Fibroblast of villous mesenchyme (primary cell): Measurements from ENCODE around the gene MADD. TPM values are rescaled to one million over a fixed set of nuclear protein-coding genes. Genes with fewer than 3 reads are reported as not detected.

Experiments used
- DNase-seq: peaks from one replicate; pipeline ENCODE4 v3.0.0-alpha.2; 2010; ENCODE audit warnings: low read depth
- H3K4me3 ChIP-seq: 2 replicates; pipeline ENCODE4 v1.5.1; 2011; ENCODE audit warnings: low read depth, mild to moderate bottlenecking, low read length
- total RNA-seq: library from RNA; depleted of rRNA; stranded (reverse); fragments of >200 nt; gene quantifications from 2 replicates; pipeline ENCODE4 v1.2.3, GENCODE V29; 2012
- TF ChIP-seq, protein P1 (sequence below): IDR thresholded peaks from 2 replicates; pipeline ENCODE4 v1.5.1; 2012; ENCODE audit warnings: low read depth, mild to moderate bottlenecking, low read length; ENCODE audit not compliant: insufficient read depth

MADD gene
- total RNA-seq, 1 donor: 27.2 TPM

DNA sequence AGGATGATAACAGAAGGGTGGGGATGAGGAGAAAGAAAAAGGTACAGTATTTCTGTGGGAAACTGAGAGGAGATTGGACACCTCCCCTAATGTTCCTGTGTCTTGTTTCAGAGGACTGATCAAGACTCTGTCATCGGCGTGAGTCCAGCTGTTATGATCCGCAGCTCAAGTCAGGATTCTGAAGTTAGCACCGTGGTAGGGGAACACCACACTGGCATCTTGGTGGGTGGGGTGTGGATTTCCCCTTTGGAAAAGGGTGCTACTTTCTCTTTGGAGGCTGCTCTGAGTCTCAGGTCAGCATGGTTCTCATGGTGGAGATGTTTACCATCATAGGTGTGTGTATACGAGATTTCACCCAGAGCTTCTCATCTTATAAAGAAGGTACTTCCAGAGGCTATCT lies 25.5 kb downstream of the MADD start:
- H3K4me3 ChIP-seq: no peak overlapping the region
- TF ChIP-seq, protein P1, sequence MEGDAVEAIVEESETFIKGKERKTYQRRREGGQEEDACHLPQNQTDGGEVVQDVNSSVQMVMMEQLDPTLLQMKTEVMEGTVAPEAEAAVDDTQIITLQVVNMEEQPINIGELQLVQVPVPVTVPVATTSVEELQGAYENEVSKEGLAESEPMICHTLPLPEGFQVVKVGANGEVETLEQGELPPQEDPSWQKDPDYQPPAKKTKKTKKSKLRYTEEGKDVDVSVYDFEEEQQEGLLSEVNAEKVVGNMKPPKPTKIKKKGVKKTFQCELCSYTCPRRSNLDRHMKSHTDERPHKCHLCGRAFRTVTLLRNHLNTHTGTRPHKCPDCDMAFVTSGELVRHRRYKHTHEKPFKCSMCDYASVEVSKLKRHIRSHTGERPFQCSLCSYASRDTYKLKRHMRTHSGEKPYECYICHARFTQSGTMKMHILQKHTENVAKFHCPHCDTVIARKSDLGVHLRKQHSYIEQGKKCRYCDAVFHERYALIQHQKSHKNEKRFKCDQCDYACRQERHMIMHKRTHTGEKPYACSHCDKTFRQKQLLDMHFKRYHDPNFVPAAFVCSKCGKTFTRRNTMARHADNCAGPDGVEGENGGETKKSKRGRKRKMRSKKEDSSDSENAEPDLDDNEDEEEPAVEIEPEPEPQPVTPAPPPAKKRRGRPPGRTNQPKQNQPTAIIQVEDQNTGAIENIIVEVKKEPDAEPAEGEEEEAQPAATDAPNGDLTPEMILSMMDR: no peak

DNA sequence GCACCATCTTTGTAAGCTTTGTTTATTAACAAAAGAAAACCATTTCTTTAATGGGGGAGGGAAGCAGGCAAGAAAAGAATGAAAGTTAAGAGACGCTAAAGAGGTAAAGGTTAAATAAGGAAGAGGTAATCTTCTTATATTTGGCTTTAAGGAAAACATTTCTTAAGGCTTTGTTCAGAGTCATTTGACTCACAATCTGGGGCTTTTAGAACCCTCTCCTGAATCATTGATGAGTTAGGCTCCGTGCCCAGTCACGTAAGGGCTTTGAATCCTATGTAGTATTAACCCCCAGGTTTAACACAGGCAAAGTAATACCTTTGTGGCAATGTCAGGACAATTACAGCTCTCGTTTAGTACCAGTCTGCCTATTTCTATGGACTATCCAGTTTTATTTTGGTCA lies 26.1 kb downstream of the MADD start:
- H3K4me3 ChIP-seq: no peak overlapping the region
- no peak for DNase-seq
- TF ChIP-seq, protein P1: no peak

More for the DNA sequence above, 25.5 kb downstream of the MADD start:
- DNase-seq: no peak

DNA sequence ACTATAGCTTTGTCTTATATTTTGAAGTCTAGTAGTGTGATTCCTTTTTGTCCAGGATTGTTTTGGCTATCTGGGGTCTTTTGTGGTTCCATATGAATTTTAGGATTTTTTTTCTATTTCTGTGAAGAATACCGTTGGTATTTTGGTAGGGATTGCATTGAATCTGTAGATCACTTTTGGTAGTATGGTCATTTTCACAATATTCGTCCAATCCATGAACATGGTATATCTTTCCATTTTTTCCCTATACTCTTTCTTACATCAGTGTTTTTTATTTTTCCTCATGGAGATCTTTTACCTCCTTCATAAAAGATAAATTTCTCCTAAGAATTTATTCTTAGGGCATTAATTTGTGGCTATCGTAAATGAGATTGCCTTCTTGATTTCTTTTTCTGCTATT lies 29.1 kb downstream of the MADD start:
- TF ChIP-seq, protein P1: no peak
- no peak for DNase-seq

DNA sequence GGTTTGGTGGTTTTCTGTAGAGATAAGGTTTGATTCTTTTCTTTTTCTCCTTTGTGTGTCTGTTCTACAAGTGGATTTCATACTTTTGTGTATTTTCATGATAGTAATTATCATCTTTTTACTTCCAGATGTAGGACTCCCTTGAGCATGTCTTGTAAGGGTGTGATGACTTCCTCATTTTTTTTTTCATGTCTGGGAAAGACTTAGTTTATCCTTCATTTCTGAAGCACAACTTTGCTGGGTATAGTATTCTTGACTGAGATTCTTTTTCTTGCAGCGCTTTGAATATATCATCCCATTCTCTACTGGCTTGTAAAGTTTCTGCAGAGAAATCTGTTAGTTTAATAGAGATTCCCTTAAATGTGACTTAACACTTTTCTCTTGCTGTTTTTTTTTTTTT lies 32.9 kb downstream of the MADD start:
- H3K4me3 ChIP-seq: no peak overlapping the region
- DNase-seq: no peak
- TF ChIP-seq, protein P1: no peak

More for the DNA sequence above, 29.1 kb downstream of the MADD start:
- H3K4me3 ChIP-seq: no peak overlapping the region

DNA sequence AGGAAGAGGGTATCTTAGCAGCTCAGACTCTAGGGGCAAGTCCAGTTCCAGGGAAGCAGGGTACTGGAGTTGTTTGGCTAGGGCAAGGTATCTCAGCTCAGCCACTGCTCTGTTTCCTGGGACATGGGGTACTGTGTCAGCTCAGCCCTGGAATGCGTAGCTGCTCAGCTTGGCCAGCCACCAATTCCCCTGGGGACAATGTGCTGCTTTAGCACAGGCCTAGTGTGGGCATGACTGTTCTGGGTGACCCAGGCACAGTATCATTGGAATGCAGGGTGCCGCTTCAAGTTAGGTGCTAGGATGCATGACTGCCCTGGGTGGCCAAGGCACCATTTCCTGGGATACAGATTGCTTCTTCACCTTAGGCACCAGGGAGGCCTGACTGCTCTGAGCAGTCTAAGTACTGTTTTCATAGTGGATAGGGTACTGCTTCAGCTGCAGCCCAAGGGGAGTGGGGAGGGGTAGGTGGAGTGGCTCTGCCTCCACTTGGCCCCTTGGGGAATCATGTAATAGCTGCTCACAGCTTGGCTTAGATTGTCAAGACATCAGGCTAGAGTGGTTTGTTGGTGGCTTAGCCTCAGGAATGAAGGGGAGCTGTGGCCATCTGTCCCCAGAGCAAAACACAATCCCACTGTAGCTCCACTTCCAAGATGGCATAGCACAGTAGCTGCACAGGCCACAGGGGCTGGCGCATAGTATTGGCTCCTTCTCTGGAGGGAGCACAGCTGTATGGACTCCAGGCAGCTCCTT lies 36.0 kb downstream of the MADD start:
- TF ChIP-seq, protein P1: no peak
- no peak for DNase-seq
- no peak overlapping the region for H3K4me3 ChIP-seq

DNA sequence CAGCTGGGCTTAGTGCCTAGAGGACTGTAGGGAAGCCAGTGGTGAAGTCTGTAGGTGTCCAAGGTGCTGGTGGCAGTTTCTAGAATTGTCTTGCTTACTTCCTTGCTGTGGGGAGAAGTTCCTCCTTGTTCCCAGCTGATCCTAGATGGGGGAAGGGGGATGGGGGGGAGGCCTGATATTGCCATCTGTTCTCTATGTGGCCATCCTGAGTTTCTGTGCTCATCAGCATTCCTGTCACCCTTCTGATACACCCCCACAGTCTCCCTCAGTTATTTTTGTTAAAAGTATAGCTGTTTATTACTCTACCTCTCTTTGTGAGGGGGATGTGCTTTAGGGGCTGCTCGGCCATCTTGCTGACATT lies 36.5 kb downstream of the MADD start:
- H3K4me3 ChIP-seq: no peak overlapping the region
- no peak for DNase-seq
- TF ChIP-seq, protein P1: no peak
